HG03571 (cell line): Measurements from ENCODE around the gene PHAF1.
"Not testable (repeated sequence)": the region's sequence is repeated elsewhere in the genome, so short reads cannot be mapped to it uniquely, and the experiment has no call there.

Experiments
- ATAC-seq: cut with Tn5 transposase; IDR thresholded peaks from one replicate; pipeline ENCODE4 v1.9.1; 2021; ENCODE audit not compliant: unreplicated experiment

PHAF1 gene

GRCh38 chr16:67104845-67105244 is 4.9 kb upstream of the PHAF1 start:
- no peak for ATAC-seq

GRCh38 chr16:67105246-67105645 is 4.5 kb upstream of the PHAF1 start:
- ATAC-seq = no peak

- ATAC-seq = no peak
Observed at GRCh38 chr16:67105881-67106280, 3.9 kb upstream of the PHAF1 start.

GRCh38 chr16:67108489-67108888 is 1.3 kb upstream of the PHAF1 start:
- ATAC-seq = no peak

- ATAC-seq = no peak
Observed at GRCh38 chr16:67108931-67109406, 772 bp upstream of the PHAF1 start.

GRCh38 chr16:67111951-67112444 is 2.3 kb downstream of the PHAF1 start:
- ATAC-seq = no peak

- ATAC-seq = no peak
Observed at GRCh38 chr16:67112591-67113399, 3.1 kb downstream of the PHAF1 start.

- no peak for ATAC-seq
Observed at GRCh38 chr16:67114793-67115192, 5.1 kb downstream of the PHAF1 start.

- ATAC-seq = no peak
Observed at GRCh38 chr16:67115639-67116038, 5.9 kb downstream of the PHAF1 start.

GRCh38 chr16:67116388-67117311 is 6.9 kb downstream of the PHAF1 start:
- no peak for ATAC-seq

- ATAC-seq = no peak
Observed at GRCh38 chr16:67117716-67118115, 8.0 kb downstream of the PHAF1 start.

- no peak for ATAC-seq
Observed at GRCh38 chr16:67120025-67120424, 10.3 kb downstream of the PHAF1 start.

GRCh38 chr16:67122799-67123198 is 13.1 kb downstream of the PHAF1 start:
- not testable (repeated sequence) for ATAC-seq

GRCh38 chr16:67128417-67128816 is 18.7 kb downstream of the PHAF1 start:
- ATAC-seq = no peak

GRCh38 chr16:67128887-67129286 is 19.1 kb downstream of the PHAF1 start:
- no peak for ATAC-seq

GRCh38 chr16:67129422-67129821 is 19.7 kb downstream of the PHAF1 start:
- ATAC-seq = no peak

- no peak for ATAC-seq
Observed at GRCh38 chr16:67137605-67138004, 27.9 kb downstream of the PHAF1 start.

GRCh38 chr16:67141391-67141790 is 31.6 kb downstream of the PHAF1 start:
- ATAC-seq = no peak

GRCh38 chr16:67142342-67142741 is 32.6 kb downstream of the PHAF1 start:
- ATAC-seq = no peak

GRCh38 chr16:67144943-67145342 is 35.2 kb downstream of the PHAF1 start:
- no peak for ATAC-seq

GRCh38 chr16:67145746-67146145 is 36.0 kb downstream of the PHAF1 start:
- no peak for ATAC-seq
